CD4-positive, alpha-beta T cell (primary cell): Measurements from ENCODE around the gene STIM1. TPM values are rescaled to one million over a fixed set of nuclear protein-coding genes. Genes with fewer than 3 reads are reported as not detected.

ENCODE experiments used
- ATAC-seq: fragments of 200-7000 bp; cut with Tn5 transposase; one replicate; pipeline ENCODE4 v1.10.0; 2022; ENCODE audit warnings: mild to moderate bottlenecking; ENCODE audit not compliant: poor library complexity
- CTCF ChIA-PET: fragments of 350-600 bp; sonication (Branson Sonifier 250); formaldehyde crosslinking; loops from one replicate; lab custom pipeline; 2021; ENCODE audit warnings: antibody characterized with exemption, inconsistent platforms; lab: Charles Lee
- POLR2A ChIA-PET: fragments of 350-600 bp; sonication (Branson Sonifier 250); formaldehyde crosslinking; loops from one replicate; lab custom pipeline; 2021; ENCODE audit warnings: antibody characterized with exemption, inconsistent platforms; lab: Charles Lee
- DNase-seq, 14 experiments: peaks; one replicate each; pipeline ENCODE4 v3.0.0-alpha.2; 2013 to 2020; ENCODE audit warnings: mixed read lengths in 2 of 14
- H3K27ac ChIP-seq, 2 donors: one replicate each; pipeline versions ENCODE4 v1.5.1 to v1.7.0; 2013; ENCODE audit warnings: low read length in 2 of 2, low read depth in 1 of 2, mild to moderate bottlenecking in 1 of 2
- H3K27me3 ChIP-seq, 2 experiments: 1 replicate in 1 of 2; 2 replicates in 1 of 2; pipeline versions ENCODE4 v1.6.1 to v1.7.0; 2013; ENCODE audit warnings: low read length in 2 of 2, control low read depth in 1 of 2, mild to moderate bottlenecking in 1 of 2, moderate library complexity in 1 of 2; ENCODE audit not compliant: insufficient read depth in 2 of 2, control insufficient read depth in 1 of 2
- H3K36me3 ChIP-seq: one replicate; pipeline ENCODE4 v1.6.1; 2013; ENCODE audit warnings: low read length, control low read depth; ENCODE audit not compliant: insufficient read depth
- H3K4me1 ChIP-seq: one replicate; pipeline ENCODE4 v1.6.1; 2013; ENCODE audit warnings: low read length, control low read depth; ENCODE audit not compliant: insufficient read depth
- H3K4me3 ChIP-seq: one replicate; pipeline ENCODE4 v1.5.1; 2013; ENCODE audit warnings: mild to moderate bottlenecking, low read length, moderate library complexity
- H3K9me3 ChIP-seq, 2 experiments: 1 replicate in 1 of 2; 2 replicates in 1 of 2; pipeline versions ENCODE4 v1.6.1 to v1.7.0; 2013; ENCODE audit warnings: low read length in 2 of 2, mild to moderate bottlenecking in 2 of 2, control low read depth in 1 of 2, moderate library complexity in 1 of 2; ENCODE audit not compliant: control insufficient read depth in 1 of 2, insufficient read depth in 1 of 2
- H3K27ac Mint-ChIP-seq: one replicate; pipeline ENCODE4 v1.8.0; 2020; ENCODE audit warnings: mixed read lengths
- H3K27me3 Mint-ChIP-seq: one replicate; pipeline ENCODE4 v1.8.0; 2021; ENCODE audit warnings: mixed read lengths
- H3K36me3 Mint-ChIP-seq: one replicate; pipeline ENCODE4 v1.8.0; 2021; ENCODE audit warnings: low read depth, mixed read lengths
- H3K4me1 Mint-ChIP-seq: one replicate; pipeline ENCODE4 v1.8.0; 2021; ENCODE audit warnings: low read depth, mixed read lengths
- H3K4me3 Mint-ChIP-seq: one replicate; pipeline ENCODE4 v1.8.0; 2020; ENCODE audit warnings: mild to moderate bottlenecking, mixed read lengths
- H3K9me3 Mint-ChIP-seq: one replicate; pipeline ENCODE4 v1.8.0; 2020; ENCODE audit warnings: mixed read lengths
- intact Hi-C, 2 experiments: fragments of 100-400 bp; cut with DNase I in 1 of 2; cut with micrococcal nuclease in 1 of 2; formaldehyde crosslinking; loops; one replicate each; pipeline versions ENCODE4 v1.15.1 to v1.9.0; 2023 to 2025; cut with DNase I, micrococcal nuclease
- total RNA-seq, 174 experiments: library from RNA in 2 of 174; stranded (reverse) in 2 of 174; gene quantifications; one replicate each; pipeline ENCODE4 v1.2.3 and lab custom pipeline; 2021 to 2026
- TF ChIP-seq, protein P1 (sequence below): fragments of 200-600 bp; IDR thresholded peaks from one replicate; pipeline ENCODE4 v1.8.0; 2022; ENCODE audit warnings: antibody characterized with exemption, mild to moderate bottlenecking

Gene STIM1
- total RNA-seq, 2 experiments from 2014 or later, result 89.0 to 94.9 TPM

DNA sequence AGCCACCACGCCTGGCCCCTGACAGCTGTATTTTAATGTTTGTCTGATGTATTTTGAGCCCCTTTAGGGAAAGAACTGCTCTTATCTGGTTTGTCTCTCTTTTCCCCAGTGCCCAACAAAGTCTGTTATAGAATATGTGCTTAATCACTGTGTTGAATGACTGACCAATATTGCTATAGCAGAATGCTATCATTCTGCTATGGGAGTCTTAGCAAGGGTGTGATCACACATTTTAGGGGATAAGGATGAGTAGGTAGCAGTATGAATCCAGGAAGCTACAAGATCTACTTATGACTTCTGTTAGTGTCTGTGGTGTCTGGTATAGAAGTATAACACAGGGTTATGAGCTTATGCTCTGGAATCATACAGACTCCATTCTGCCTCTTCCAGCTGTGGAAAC is 121.6 kb downstream of the STIM1 start:
- H3K9me3 Mint-ChIP-seq, result no peaks in the 10 kb centered on the region
- H3K4me1 Mint-ChIP-seq, result peaks cover 80% of the 10 kb centered on the region
- H3K27ac Mint-ChIP-seq, result peak overlapping the region; percentile 3
- ChIA-PET CTCF (interaction anchor here (1.1 kb wide), 1 partner anchor 34 kb away, joined by 4 read pairs; no protein-coding TSS in a partner anchor), POLR2A (interaction anchor here (1.3 kb wide), 1 partner anchor 34 kb away, joined by 4 read pairs; no protein-coding TSS in a partner anchor)
- H3K27me3 Mint-ChIP-seq, result no peaks in the 10 kb centered on the region
- Histone ChIP-seq H3K4me1 (peaks cover 21% of the 10 kb centered on the region), H3K36me3 (peaks cover 9% of the 10 kb centered on the region), H3K9me3 (no peaks in the 10 kb centered on the region), H3K4me3 (no peak overlapping the region), H3K27ac (no peak overlapping the region), H3K27me3 (no peaks in the 10 kb centered on the region)
- DNase-seq (no peak), ATAC-seq (no peak)
- TF ChIP-seq, protein P1, sequence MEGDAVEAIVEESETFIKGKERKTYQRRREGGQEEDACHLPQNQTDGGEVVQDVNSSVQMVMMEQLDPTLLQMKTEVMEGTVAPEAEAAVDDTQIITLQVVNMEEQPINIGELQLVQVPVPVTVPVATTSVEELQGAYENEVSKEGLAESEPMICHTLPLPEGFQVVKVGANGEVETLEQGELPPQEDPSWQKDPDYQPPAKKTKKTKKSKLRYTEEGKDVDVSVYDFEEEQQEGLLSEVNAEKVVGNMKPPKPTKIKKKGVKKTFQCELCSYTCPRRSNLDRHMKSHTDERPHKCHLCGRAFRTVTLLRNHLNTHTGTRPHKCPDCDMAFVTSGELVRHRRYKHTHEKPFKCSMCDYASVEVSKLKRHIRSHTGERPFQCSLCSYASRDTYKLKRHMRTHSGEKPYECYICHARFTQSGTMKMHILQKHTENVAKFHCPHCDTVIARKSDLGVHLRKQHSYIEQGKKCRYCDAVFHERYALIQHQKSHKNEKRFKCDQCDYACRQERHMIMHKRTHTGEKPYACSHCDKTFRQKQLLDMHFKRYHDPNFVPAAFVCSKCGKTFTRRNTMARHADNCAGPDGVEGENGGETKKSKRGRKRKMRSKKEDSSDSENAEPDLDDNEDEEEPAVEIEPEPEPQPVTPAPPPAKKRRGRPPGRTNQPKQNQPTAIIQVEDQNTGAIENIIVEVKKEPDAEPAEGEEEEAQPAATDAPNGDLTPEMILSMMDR, result no peak
- H3K4me3 Mint-ChIP-seq, result no peak overlapping the region
- peaks cover 58% of the 10 kb centered on the region for H3K36me3 Mint-ChIP-seq
- intact Hi-C loops, result no loop called here

DNA sequence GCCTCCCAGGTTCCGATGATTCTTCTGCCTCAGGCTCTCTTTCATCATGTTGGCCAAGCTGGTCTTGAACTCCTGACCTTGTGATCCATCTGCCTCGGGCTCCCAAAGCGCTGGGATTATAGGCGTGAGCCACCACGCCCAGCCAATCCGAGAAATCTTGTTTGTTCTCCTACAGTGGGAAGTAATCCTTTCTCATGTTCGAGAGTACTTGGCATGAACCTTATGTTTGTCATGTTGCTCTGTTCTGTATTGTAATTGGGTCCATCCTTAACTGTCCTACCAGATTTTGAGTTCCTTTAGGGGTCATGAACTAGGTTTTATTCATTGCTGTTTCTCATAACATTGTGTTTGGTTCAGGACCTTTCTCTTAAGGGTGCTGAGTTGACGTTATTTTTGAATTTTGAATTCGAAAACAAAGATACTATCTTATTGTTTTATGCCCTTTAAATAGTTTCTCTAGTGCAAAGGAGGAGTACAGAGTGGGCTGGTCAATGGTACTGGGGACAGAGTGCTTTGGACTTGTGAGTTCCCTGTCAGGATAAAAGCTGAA is 125.7 kb downstream of the STIM1 start:
- Histone ChIP-seq H3K4me3 (no peak overlapping the region), H3K9me3 (no peaks in the 10 kb centered on the region), H3K27ac (no peak overlapping the region), H3K4me1 (peaks cover 40% of the 10 kb centered on the region), H3K36me3 (no peaks in the 10 kb centered on the region), H3K27me3 (no peaks in the 10 kb centered on the region)
- ChIA-PET POLR2A (no interaction called here), CTCF (no interaction called here)
- no peaks in the 10 kb centered on the region for H3K27me3 Mint-ChIP-seq
- no peak overlapping the region for H3K4me3 Mint-ChIP-seq
- H3K36me3 Mint-ChIP-seq, result peaks cover 42% of the 10 kb centered on the region
- no peak for ATAC-seq
- no peak for DNase-seq
- H3K27ac Mint-ChIP-seq, result peak overlapping the region; percentile 28
- intact Hi-C loops, result no loop called here
- TF ChIP-seq, protein P1, result no peak
- H3K4me1 Mint-ChIP-seq, result peaks cover 89% of the 10 kb centered on the region
- no peaks in the 10 kb centered on the region for H3K9me3 Mint-ChIP-seq

DNA sequence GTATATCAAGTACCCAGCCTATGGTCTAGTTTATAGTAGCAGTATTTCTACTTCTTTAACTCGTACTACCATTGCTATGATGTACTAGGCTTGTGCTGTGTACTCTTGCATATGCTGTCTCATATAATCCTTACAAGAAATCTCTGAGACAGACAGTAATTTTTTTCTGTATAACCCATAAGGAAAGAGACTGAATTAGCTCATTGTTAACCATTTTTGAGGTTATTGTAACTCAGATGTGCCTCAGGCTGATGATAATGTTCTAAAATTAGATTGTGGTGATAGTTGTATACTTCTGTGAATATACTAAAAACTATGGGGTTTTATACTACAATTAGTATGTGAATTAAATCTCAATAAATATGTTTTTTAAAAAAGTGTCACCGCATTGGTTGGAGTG is 127.0 kb downstream of the STIM1 start:
- Mint-ChIP-seq H3K36me3 (peaks cover 43% of the 10 kb centered on the region), H3K4me3 (peak overlapping the region; percentile 23)
- POLR2A ChIA-PET, result interaction anchor here (1.0 to 1.4 kb wide), 3 partner anchors 18 to 91 kb away, joined by 3 to 5 read pairs (median 3); no protein-coding TSS in a partner anchor

More for the DNA sequence above, 127.0 kb downstream of the STIM1 start:
- TF ChIP-seq, protein P1, result no peak
- H3K9me3 Mint-ChIP-seq, result no peaks in the 10 kb centered on the region
- Histone ChIP-seq H3K27me3 (no peaks in the 10 kb centered on the region), H3K27ac (no peak overlapping the region), H3K4me1 (peaks cover 36% of the 10 kb centered on the region), H3K36me3 (peaks cover 4% of the 10 kb centered on the region), H3K9me3 (no peaks in the 10 kb centered on the region), H3K4me3 (no peak overlapping the region)
- CTCF ChIA-PET, result interaction anchor here (0.6 kb wide), 1 partner anchor 132 kb away, joined by 3 read pairs; no protein-coding TSS in a partner anchor
- intact Hi-C loops, result no loop called here
- ATAC-seq (no peak), DNase-seq (no peak)
- H3K27me3 Mint-ChIP-seq, result no peaks in the 10 kb centered on the region
- H3K27ac Mint-ChIP-seq, result peak overlapping the region; percentile 28
- H3K4me1 Mint-ChIP-seq, result peaks cover 92% of the 10 kb centered on the region
